HepG2 (cell line): ENCODE data around the gene MXRA7. TPM values are rescaled to one million over a fixed set of nuclear protein-coding genes. Genes with fewer than 3 reads are reported as not detected.

ENCODE experiments used
- ARNT2 ChIP-seq: sonication (generic); formaldehyde crosslinking; IDR thresholded peaks from 2 replicates; pipeline ENCODE4 v1.8.0; 2022; ENCODE audit warnings: mild to moderate bottlenecking, low read depth, missing genetic modification reagents, moderate library complexity
- FOXO1 ChIP-seq: sonication (generic); formaldehyde crosslinking; IDR thresholded peaks from 2 replicates; pipeline ENCODE4 v1.4.0; 2020; ENCODE audit warnings: missing genetic modification reagents
- GMEB1 ChIP-seq: sonication (generic); formaldehyde crosslinking; IDR thresholded peaks from 2 replicates; pipeline ENCODE4 v1.5.1; 2020; ENCODE audit warnings: missing genetic modification reagents, mild to moderate bottlenecking, borderline replicate concordance
- KLF13 ChIP-seq: sonication (generic); formaldehyde crosslinking; IDR thresholded peaks from 2 replicates; pipeline ENCODE4 v1.4.0; 2020; ENCODE audit warnings: mild to moderate bottlenecking, missing genetic modification reagents
- KLF6 ChIP-seq: IDR thresholded peaks from 2 replicates; pipeline ENCODE4 v1.8.0; 2016; ENCODE audit warnings: missing biosample characterization, missing genetic modification reagents
- THAP9 ChIP-seq: sonication (generic); formaldehyde crosslinking; IDR thresholded peaks from 2 replicates; pipeline ENCODE4; 2020; ENCODE audit warnings: missing genetic modification reagents, mild to moderate bottlenecking, borderline replicate concordance
- YY1 ChIP-seq: IDR thresholded peaks from 2 replicates; pipeline ENCODE4 v1.6.1; 2011; ENCODE audit warnings: low read length, low read depth, moderate library complexity, mild to moderate bottlenecking; ENCODE audit not compliant: insufficient read depth, insufficient replicate concordance
- ZNF10 ChIP-seq: sonication (generic); formaldehyde crosslinking; IDR thresholded peaks from 2 replicates; pipeline ENCODE4 v1.4.0; 2020; ENCODE audit warnings: mild to moderate bottlenecking, low read depth, missing genetic modification reagents, borderline replicate concordance
- ZNF329 ChIP-seq: sonication (generic); formaldehyde crosslinking; IDR thresholded peaks from 2 replicates; pipeline ENCODE4 v1.9.0; 2021; ENCODE audit warnings: low read depth, mild to moderate bottlenecking, missing genetic modification reagents
- ZNF558 ChIP-seq: sonication (generic); formaldehyde crosslinking; IDR thresholded peaks from 2 replicates; pipeline ENCODE4 v1.9.0; 2022; ENCODE audit warnings: mild to moderate bottlenecking, missing genetic modification reagents, borderline replicate concordance
- ZNF674 ChIP-seq: sonication (generic); formaldehyde crosslinking; IDR thresholded peaks from 2 replicates; pipeline ENCODE4 v1.5.0; 2020; ENCODE audit warnings: low read depth, mild to moderate bottlenecking, missing genetic modification reagents
- ZNF839 ChIP-seq: sonication (generic); formaldehyde crosslinking; IDR thresholded peaks from 2 replicates; pipeline ENCODE4 v1.4.0; 2020; ENCODE audit warnings: missing genetic modification reagents, mild to moderate bottlenecking, borderline replicate concordance
- ZZZ3 ChIP-seq: sonication (generic); formaldehyde crosslinking; IDR thresholded peaks from 2 replicates; pipeline ENCODE4 v1.4.0; 2020; ENCODE audit warnings: missing genetic modification reagents, mild to moderate bottlenecking, borderline replicate concordance
- polyA plus RNA-seq, 8 experiments: library from polyadenylated mRNA; depleted of rRNA in 3 of 8; stranded (reverse) in 7 of 8; unstranded in 1 of 8; fragments of >200 nt; fragmentation: Illumina TruSeq in 4 of 8; extraction: Trizol in 4 of 8; gene quantifications; 2 replicates each; pipeline versions ENCODE4 v1.2.1 to v1.2.3, GENCODE V29; 2011 to 2016; ENCODE audit warnings: low read depth in 4 of 8, missing spikeins in 1 of 8, mixed read lengths in 1 of 8; ENCODE audit not compliant: insufficient read depth in 1 of 8
- total RNA-seq, 5 experiments: library from RNA; depleted of rRNA; stranded (reverse); fragments of >200 nt; fragmentation: Illumina TruSeq; extraction: Trizol; gene quantifications; 2 replicates each; pipeline ENCODE4 v1.2.3, GENCODE V29; 2016; ENCODE audit warnings: low read depth in 1 of 5
- TF ChIP-seq, protein P1 (sequence below): sonication (generic); formaldehyde crosslinking; IDR thresholded peaks from 2 replicates; pipeline ENCODE4 v1.5.0; 2020; ENCODE audit warnings: mild to moderate bottlenecking, missing genetic modification reagents
- TF ChIP-seq, protein P2 (sequence below): IDR thresholded peaks from 2 replicates; pipeline ENCODE4 v1.6.1; 2016; ENCODE audit warnings: missing genetic modification reagents, missing compliant biosample characterization
- TF ChIP-seq, protein P3 (sequence below): sonication (generic); formaldehyde crosslinking; IDR thresholded peaks from 2 replicates; pipeline ENCODE4 v1.5.0; 2020; ENCODE audit warnings: mild to moderate bottlenecking, missing genetic modification reagents, borderline replicate concordance

MXRA7 gene
- total and polyA plus RNA-seq, 2 of the 13 experiments (the other 11 are each of a cell fraction or from before 2014, with no cell fraction given), result 44.8 to 112 TPM

- no peak for TF ChIP-seq ARNT2
- no peak for TF ChIP-seq KLF13 (CRISPR knock-in tag)
- TF ChIP-seq, protein P1, sequence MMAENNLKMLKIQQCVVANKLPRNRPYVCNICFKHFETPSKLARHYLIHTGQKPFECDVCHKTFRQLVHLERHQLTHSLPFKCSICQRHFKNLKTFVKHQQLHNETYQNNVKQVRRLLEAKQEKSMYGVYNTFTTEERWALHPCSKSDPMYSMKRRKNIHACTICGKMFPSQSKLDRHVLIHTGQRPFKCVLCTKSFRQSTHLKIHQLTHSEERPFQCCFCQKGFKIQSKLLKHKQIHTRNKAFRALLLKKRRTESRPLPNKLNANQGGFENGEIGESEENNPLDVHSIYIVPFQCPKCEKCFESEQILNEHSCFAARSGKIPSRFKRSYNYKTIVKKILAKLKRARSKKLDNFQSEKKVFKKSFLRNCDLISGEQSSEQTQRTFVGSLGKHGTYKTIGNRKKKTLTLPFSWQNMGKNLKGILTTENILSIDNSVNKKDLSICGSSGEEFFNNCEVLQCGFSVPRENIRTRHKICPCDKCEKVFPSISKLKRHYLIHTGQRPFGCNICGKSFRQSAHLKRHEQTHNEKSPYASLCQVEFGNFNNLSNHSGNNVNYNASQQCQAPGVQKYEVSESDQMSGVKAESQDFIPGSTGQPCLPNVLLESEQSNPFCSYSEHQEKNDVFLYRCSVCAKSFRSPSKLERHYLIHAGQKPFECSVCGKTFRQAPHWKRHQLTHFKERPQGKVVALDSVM, result no peak; the same call in 1 of the 2 replicates
- no peak for TF ChIP-seq ZNF558 (CRISPR knock-in tag)
- TF ChIP-seq ZNF839 (CRISPR knock-in tag), result 0 out of 2 replicates have a peak, but pooled peaks have one; percentile 72
- TF ChIP-seq ZNF10, result no peak
- peak; percentile 43; the same call in 1 of the 2 replicates for TF ChIP-seq THAP9 (CRISPR knock-in tag)
- TF ChIP-seq, protein P2, sequence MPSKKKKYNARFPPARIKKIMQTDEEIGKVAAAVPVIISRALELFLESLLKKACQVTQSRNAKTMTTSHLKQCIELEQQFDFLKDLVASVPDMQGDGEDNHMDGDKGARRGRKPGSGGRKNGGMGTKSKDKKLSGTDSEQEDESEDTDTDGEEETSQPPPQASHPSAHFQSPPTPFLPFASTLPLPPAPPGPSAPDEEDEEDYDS (CRISPR knock-in tag), result no peak
- TF ChIP-seq KLF6 (CRISPR knock-in tag), result peak; percentile 69
- no peak for TF ChIP-seq ZNF329 (CRISPR knock-in tag)
- no peak for TF ChIP-seq ZNF674 (CRISPR knock-in tag)
- peak; percentile 92; the same call in 1 of the 2 replicates for TF ChIP-seq GMEB1 (CRISPR knock-in tag)
- peak; percentile 82 for TF ChIP-seq YY1
- TF ChIP-seq FOXO1 (CRISPR knock-in tag), result 0 out of 2 replicates have a peak, but pooled peaks have one; percentile 14
- TF ChIP-seq, protein P3, sequence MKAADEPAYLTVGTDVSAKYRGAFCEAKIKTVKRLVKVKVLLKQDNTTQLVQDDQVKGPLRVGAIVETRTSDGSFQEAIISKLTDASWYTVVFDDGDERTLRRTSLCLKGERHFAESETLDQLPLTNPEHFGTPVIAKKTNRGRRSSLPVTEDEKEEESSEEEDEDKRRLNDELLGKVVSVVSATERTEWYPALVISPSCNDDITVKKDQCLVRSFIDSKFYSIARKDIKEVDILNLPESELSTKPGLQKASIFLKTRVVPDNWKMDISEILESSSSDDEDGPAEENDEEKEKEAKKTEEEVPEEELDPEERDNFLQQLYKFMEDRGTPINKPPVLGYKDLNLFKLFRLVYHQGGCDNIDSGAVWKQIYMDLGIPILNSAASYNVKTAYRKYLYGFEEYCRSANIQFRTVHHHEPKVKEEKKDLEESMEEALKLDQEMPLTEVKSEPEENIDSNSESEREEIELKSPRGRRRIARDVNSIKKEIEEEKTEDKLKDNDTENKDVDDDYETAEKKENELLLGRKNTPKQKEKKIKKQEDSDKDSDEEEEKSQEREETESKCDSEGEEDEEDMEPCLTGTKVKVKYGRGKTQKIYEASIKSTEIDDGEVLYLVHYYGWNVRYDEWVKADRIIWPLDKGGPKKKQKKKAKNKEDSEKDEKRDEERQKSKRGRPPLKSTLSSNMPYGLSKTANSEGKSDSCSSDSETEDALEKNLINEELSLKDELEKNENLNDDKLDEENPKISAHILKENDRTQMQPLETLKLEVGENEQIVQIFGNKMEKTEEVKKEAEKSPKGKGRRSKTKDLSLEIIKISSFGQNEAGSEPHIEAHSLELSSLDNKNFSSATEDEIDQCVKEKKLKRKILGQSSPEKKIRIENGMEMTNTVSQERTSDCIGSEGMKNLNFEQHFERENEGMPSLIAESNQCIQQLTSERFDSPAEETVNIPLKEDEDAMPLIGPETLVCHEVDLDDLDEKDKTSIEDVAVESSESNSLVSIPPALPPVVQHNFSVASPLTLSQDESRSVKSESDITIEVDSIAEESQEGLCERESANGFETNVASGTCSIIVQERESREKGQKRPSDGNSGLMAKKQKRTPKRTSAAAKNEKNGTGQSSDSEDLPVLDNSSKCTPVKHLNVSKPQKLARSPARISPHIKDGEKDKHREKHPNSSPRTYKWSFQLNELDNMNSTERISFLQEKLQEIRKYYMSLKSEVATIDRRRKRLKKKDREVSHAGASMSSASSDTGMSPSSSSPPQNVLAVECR, result peak; percentile 92
- no peak; the same call in 1 of the 2 replicates for TF ChIP-seq ZZZ3 (CRISPR knock-in tag)
Observed at GRCh38 chr17:76737676-76738467, 27.1 kb upstream of the MXRA7 start, which contains the start of gene MFSD11 (continued).
